ENCODE results near the gene KCTD10.
"Not testable (repeated sequence)": the region's sequence is repeated elsewhere in the genome, so short reads cannot be mapped to it uniquely, and the experiment has no call there.

KCTD10 gene

DNA sequence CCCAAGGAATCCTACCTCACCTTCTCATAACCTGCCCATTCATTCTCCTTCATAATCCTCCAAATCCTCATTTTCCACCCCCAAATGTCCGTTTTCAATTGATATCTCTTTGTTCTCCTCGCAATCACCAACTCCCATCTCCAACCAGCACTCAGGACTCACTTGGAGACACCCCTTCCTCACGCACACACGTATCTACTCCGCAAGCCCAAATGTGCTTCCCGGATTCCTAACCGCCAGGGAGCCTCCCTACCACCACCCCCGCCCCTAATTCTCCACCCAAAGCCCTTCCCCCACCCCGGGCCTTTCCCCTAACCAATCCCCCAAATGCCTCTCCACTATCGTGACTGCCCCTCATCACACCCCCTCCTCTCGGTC is 304 bp downstream of the KCTD10 start:
- H3K9me3 ChIP-seq (ENCODE audit: insufficient read depth, low read length): no peaks in the 10 kb centered on the region
- TF ChIP-seq EZH2phosphoT487 (IDR thresholded peaks at IDR 0.05; ENCODE audit: low read depth): no peak
- TF ChIP-seq, protein P1, sequence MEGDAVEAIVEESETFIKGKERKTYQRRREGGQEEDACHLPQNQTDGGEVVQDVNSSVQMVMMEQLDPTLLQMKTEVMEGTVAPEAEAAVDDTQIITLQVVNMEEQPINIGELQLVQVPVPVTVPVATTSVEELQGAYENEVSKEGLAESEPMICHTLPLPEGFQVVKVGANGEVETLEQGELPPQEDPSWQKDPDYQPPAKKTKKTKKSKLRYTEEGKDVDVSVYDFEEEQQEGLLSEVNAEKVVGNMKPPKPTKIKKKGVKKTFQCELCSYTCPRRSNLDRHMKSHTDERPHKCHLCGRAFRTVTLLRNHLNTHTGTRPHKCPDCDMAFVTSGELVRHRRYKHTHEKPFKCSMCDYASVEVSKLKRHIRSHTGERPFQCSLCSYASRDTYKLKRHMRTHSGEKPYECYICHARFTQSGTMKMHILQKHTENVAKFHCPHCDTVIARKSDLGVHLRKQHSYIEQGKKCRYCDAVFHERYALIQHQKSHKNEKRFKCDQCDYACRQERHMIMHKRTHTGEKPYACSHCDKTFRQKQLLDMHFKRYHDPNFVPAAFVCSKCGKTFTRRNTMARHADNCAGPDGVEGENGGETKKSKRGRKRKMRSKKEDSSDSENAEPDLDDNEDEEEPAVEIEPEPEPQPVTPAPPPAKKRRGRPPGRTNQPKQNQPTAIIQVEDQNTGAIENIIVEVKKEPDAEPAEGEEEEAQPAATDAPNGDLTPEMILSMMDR (IDR thresholded peaks at IDR 0.05; ENCODE audit: low read depth, low read length): no peak
- peak overlapping the region; percentile 87 for H3K9ac ChIP-seq (ENCODE audit: low read length)
- H3K27ac ChIP-seq (ENCODE audit: low read length): peak overlapping the region; percentile 67; the same call in 1 of the 2 replicates
- H4K20me1 ChIP-seq (ENCODE audit: insufficient read depth, low read length): no peaks in the 10 kb centered on the region
- H3K4me1 ChIP-seq (ENCODE audit: low read length): peaks cover 18% of the 10 kb centered on the region
- H3K4me2 ChIP-seq (ENCODE audit: low read length): peak overlapping the region; percentile 96
- peak overlapping the region; percentile 87 for H3K4me3 ChIP-seq (ENCODE audit: low read length)
- peak overlapping the region; percentile 96 for H2AFZ ChIP-seq (ENCODE audit: low read depth, low read length)
- H3K27me3 ChIP-seq (ENCODE audit: low read depth, low read length): no peaks in the 10 kb centered on the region
- H3K79me2 ChIP-seq (ENCODE audit: low read length): peaks cover 66% of the 10 kb centered on the region
- H3K36me3 ChIP-seq (replicated peaks; ENCODE audit: low read depth, low read length): no peaks in the 10 kb centered on the region

DNA sequence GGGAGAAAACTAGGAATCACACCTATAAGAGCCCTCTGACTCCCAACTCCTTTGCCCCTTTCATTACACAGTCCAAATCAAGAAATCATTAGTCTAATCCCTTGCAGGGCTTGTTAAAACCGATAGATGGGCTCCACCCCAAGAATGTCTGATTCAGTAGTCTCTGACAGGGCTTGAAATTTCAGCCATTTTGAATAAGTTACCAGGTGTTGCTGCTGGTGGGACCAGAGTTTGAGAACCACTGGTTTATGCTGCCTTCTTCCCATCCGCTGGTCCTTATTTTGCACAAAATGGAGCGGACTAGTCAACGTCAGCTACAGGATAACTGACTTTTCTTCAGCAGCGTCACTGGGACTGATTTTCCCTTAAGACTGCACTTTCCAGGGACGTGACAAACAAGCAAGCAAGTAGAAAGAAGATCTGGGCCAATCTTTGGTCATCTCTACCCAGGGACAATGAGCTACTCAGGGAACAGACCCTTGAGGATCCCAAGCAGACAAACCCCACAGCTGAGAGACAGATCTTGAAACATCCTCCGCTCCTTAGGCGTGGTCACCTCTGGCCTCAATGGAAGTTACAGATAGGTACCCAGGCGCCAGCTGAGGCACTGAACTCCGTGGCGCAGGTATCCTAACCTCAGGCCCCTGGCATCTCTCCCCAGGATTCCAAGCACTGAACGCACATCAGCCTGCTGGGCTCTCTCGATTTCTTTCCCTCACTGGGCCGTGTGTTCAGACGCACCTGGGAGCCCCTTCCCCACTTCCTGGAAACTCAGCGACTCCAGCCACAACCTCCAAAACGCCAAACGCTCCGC is 900 bp downstream of the KCTD10 start:
- no peaks in the 10 kb centered on the region for H3K27me3 ChIP-seq (ENCODE audit: low read depth, low read length)
- peak overlapping the region; percentile 87 for H3K4me3 ChIP-seq (ENCODE audit: low read length)
- no peak overlapping the region for H2AFZ ChIP-seq (ENCODE audit: low read depth, low read length)
- no peaks in the 10 kb centered on the region for H3K9me3 ChIP-seq (ENCODE audit: insufficient read depth, low read length)
- TF ChIP-seq, protein P1 (IDR thresholded peaks at IDR 0.05; ENCODE audit: low read depth, low read length): no peak
- no peak for TF ChIP-seq EZH2phosphoT487 (IDR thresholded peaks at IDR 0.05; ENCODE audit: low read depth)
- peaks cover 18% of the 10 kb centered on the region for H3K4me1 ChIP-seq (ENCODE audit: low read length)
- no peaks in the 10 kb centered on the region for H3K36me3 ChIP-seq (replicated peaks; ENCODE audit: low read depth, low read length)
- H3K27ac ChIP-seq (ENCODE audit: low read length): no peak overlapping the region
- H3K9ac ChIP-seq (ENCODE audit: low read length): peak overlapping the region; percentile 87
- H3K4me2 ChIP-seq (ENCODE audit: low read length): peak overlapping the region; percentile 96
- H4K20me1 ChIP-seq (ENCODE audit: insufficient read depth, low read length): no peaks in the 10 kb centered on the region
- H3K79me2 ChIP-seq (ENCODE audit: low read length): peaks cover 72% of the 10 kb centered on the region

DNA sequence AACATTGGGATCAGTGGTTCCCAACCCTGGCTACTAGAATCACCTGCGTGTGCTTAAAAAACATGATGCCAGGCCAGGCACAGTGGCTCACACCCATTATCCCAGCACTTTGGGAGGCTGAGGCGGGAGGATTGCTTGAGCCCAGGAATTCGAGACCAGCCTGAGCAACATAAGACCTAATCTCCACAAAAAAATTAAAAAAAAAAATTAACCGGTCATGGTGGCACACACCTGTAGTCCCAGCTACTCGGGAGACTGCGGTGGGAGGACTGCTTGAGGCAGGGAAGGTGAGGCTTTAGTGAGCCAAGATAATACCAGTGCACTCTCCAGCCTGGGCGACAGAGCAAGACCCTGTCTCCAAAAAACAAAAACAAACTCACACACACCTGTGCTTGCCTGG is 2.0 kb downstream of the KCTD10 start:
- no peaks in the 10 kb centered on the region for H3K27me3 ChIP-seq (ENCODE audit: low read depth, low read length)
- no peak overlapping the region for H2AFZ ChIP-seq (ENCODE audit: low read depth, low read length)
- no peaks in the 10 kb centered on the region for H3K9me3 ChIP-seq (ENCODE audit: insufficient read depth, low read length)
- TF ChIP-seq, protein P1 (IDR thresholded peaks at IDR 0.05; ENCODE audit: low read depth, low read length): no peak
- no peak for TF ChIP-seq EZH2phosphoT487 (IDR thresholded peaks at IDR 0.05; ENCODE audit: low read depth)
- no peaks in the 10 kb centered on the region; the same call in 1 of the 2 replicates for H4K20me1 ChIP-seq (ENCODE audit: insufficient read depth, low read length)
- peaks cover 18% of the 10 kb centered on the region for H3K4me1 ChIP-seq (ENCODE audit: low read length)
- H3K79me2 ChIP-seq (ENCODE audit: low read length): peaks cover 83% of the 10 kb centered on the region
- no peaks in the 10 kb centered on the region for H3K36me3 ChIP-seq (replicated peaks; ENCODE audit: low read depth, low read length)
- no peak overlapping the region for H3K27ac ChIP-seq (ENCODE audit: low read length)
- no peak overlapping the region for H3K9ac ChIP-seq (ENCODE audit: low read length)
- H3K4me3 ChIP-seq (ENCODE audit: low read length): no peak overlapping the region
- H3K4me2 ChIP-seq (ENCODE audit: low read length): no peak overlapping the region

DNA sequence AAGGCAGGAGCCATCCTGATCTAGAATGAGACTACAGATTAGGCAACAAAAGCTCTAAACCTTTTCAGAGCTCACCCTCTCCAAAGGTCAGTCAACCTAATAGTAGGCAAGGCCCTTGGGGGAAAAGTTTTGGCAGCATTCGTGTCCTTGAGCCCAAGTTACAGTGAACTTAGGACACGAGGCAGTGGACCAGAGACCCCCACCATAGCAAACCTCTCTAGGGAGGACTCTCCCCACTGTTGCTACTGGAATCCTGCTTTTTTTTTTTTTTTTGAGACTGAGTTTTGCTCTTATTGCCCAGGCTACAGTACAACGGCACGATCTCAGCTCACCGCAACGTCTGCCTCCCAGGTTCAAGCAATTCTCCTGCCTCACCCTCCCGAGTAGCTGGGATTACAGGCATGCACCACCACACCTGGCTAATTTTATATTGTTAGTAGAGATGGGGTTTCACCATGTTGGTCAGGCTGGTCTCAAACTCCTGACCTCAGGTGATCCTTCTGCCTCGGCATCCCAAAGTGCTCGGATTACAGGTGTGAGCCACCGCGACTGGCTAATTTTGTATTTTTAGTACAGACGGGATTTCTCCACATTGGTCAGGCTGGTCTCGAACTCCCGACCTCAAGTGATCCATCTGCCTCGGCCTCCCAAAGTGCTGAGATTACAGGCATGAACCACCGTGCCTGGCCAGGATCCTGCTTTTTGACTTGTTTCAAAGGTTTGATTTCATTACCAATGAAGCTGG is 3.4 kb downstream of the KCTD10 start:
- Histone ChIP-seq H3K4me1 (ENCODE audit: low read length) (peaks cover 15% of the 10 kb centered on the region), H3K79me2 (ENCODE audit: low read length) (peaks cover 86% of the 10 kb centered on the region)
- H3K36me3 ChIP-seq (replicated peaks; ENCODE audit: low read depth, low read length); H3K4me3 ChIP-seq (ENCODE audit: low read length); H3K9me3 ChIP-seq (ENCODE audit: insufficient read depth, low read length); H4K20me1 ChIP-seq (ENCODE audit: insufficient read depth, low read length); H3K27me3 ChIP-seq (ENCODE audit: low read depth, low read length); H2AFZ ChIP-seq (ENCODE audit: low read depth, low read length); H3K9ac ChIP-seq (ENCODE audit: low read length); H3K27ac ChIP-seq (ENCODE audit: low read length); H3K4me2 ChIP-seq (ENCODE audit: low read length): not testable (repeated sequence)

Measured in OCI-LY3 (cell line).